HL-60/S4 (cell line): ENCODE results near the gene MAGEF1.

Experiments used
- in situ Hi-C: fragments of 300-500 bp; cut with MboI; formaldehyde crosslinking; loops from 2 replicates; pipeline ENCODE4 v1.14.3; 2022; ENCODE audit warnings: low sequenced_read_pairs

Gene MAGEF1, protein sequence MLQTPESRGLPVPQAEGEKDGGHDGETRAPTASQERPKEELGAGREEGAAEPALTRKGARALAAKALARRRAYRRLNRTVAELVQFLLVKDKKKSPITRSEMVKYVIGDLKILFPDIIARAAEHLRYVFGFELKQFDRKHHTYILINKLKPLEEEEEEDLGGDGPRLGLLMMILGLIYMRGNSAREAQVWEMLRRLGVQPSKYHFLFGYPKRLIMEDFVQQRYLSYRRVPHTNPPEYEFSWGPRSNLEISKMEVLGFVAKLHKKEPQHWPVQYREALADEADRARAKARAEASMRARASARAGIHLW

GRCh38 chr3:184711493-184712247, at the start of gene MAGEF1:
Gene MAGEF1, minus strand, starts transcription at chr3:184712064. Its CDS starts 243 bp downstream, at chr3:184711821.
- in situ Hi-C loops, result no loop called here

DNA sequence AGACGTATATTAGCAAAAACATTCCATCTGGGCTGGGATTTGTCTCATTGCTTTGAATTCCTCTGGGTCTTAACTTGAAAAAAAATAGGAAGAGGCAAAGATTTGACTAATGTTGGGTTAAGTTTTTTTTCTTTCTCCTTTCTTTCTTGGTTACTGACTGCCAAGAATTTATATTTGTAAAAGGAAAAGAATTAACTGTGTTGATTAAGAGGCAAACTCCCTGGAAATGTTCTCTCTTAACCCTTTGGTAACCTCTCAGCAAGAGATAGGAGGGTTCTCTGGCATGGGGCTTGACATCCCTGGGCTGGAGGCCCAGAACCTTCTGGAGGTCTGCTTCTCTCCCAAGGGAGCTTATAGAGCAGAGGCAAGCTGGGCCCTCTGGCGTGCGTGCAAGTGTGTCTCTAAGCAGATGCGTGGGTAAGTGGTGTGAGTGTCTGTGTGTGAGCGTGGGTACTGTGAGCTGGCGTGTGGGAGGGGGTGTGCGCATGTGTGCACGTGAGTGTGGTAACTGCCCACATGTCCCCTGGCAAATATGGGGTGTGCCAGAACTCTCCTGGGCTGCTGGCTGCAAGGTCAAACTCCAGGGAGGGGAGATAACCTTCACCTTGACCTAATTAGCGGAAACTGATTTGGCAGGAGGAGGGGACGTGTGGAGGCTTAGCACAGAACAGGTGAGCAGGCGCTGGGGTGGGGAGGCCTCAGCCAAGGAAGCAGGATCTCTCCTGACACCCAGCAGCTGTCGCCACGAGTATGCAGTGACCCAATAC, 49.4 kb upstream of the MAGEF1 start:
- in situ Hi-C loops, result no loop called here

DNA sequence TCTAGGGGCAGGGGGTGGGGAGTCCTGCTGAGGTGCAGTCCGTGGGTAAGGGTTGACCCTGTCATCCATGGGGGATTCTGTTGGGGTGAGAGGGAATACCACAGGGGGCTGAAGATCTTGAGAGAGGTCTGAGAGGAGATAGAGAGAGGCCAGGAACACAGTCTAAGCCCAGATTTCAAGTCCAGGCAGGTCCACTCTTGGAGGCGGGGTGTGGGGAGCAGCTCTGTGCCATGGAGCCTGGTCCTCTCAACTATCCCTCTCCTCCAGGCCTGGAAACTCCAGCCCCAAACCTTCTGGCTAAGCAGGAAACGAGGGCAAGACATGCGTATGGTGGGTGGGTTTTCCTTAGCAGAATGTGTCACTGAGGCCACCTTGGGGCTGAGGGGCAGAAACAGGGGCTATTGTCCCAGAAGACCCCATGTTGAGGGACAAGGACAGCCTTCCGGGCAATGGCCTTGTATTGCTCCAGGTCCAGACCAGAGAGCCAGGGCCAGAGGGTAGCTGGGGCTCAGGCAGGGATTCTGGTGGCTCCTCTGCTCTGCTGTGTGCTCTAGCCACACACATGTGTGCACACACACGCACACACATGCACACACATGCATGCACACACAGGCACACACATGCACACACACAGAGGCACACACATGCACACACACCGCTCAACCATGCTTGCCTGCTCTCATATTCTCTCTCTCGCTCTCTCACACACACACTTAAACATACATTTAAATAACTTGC, 48.6 kb upstream of the MAGEF1 start:
- in situ Hi-C loops, result no loop called here

GRCh38 chr3:184759666-184760200, 47.9 kb upstream of the MAGEF1 start:
- in situ Hi-C loops, result no loop called here

DNA sequence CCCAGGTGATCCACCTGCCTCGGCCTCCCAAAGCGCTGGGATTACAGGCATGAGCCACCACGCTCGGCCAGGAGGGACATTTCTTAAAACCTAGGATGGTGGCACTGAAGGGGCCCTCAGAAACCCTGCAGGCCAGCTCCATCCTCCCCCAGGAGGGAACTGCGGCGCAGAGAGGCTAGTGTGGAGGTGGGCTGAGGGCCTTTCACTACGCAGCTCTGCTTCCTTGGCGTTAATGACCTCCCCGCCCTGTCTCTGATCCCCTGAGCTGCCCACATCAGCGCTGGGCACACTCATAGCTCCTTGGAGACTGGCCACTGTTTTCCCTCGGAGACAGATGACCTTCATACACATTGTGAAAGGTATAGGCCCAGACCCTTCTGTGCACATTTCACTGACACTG, 46.2 kb upstream of the MAGEF1 start:
- in situ Hi-C loops, result no loop called here

DNA sequence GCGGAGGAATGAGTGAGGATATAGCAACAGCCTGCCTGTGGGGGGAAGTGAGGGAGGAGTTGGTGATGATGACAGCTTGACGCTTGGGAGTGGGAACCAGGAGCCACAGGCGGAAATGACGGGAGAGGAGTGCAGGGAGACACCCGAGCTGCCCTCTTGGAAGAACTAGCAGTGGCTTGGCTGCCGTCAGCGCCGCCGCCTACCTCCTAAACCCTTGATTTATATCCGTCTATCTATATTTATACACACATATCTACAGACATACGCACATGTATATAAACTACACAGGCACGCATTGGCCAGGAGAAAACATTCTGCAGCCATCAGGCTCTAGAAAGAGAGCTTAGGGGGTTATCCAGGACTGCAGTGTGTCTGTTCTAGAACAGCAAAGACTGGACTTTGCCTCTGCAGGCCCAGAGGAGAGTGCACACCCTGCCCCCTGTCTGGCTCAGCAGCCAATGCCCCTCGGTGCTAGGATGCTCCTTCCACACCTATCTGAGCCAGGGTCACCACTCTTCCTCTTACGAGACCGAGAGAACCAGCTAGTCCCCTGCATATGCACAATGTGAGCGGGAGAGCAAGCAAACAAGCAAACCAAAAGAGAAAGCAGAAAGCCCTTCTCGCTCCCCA, 45.3 kb upstream of the MAGEF1 start:
- in situ Hi-C loops, result no loop called here

- in situ Hi-C loops, result no loop called here
Measured at GRCh38 chr3:184756151-184757021, 44.5 kb upstream of the MAGEF1 start.

GRCh38 chr3:184755315-184755731, 43.5 kb upstream of the MAGEF1 start:
- in situ Hi-C loops, result no loop called here

DNA sequence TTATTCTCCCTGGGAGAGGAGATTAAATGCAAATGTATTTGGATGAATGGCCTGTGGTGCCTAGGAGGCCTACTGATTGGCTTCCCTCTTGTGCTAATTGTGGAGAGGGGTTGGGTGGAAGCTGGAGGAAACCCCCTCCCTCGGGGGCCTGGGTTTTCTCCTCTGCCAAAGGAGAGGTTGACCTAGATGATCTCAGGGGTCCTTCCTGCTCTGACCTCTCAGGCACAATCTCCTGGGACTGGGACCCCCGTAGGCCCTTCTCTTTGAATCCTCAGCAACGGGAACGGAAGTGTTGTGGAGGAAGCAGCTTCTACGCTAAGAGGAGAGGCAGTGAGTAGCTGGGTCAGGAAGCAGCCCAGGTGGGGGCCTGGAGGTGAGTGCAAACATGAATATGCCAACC, 40.5 kb upstream of the MAGEF1 start:
- in situ Hi-C loops, result no loop called here

- in situ Hi-C loops, result no loop called here
Measured at GRCh38 chr3:184751204-184752040, 39.6 kb upstream of the MAGEF1 start.

DNA sequence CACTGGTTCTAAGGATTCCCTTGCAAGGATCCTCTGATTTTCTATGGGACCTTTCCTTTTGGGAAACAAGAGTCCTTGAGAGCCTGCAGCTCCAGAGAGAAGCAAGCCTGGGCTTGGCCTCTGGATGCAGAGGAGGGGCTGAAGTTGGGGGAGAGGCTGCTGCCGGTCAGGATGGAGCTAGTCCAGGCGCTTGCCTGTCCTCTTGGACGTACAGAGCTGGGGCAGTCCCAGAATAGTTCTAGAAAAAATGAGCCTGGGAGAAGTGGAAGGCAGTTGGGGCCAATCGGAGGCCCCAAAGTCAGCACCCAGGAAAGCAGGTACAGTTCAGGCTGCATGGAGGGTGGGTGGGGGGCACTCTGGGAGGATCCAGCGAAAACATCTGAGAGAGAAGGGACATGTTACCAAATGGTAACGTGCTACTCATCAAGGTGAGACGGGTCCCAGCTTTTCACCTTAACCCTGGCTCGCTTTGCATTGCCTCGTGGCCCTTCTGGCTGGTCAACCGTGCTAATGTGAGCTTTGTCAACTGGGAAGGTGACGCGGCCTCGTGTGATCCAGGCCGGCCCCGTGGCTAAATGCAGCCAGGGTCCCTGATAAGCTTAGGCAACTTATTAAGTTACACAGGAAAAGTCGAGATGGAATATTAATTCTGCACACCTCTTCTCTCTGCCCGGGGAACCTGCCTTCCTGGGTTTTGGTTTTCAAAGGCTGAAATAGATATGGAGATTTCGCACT, 38.7 kb upstream of the MAGEF1 start:
- in situ Hi-C loops, result no loop called here

- in situ Hi-C loops, result no loop called here
Measured at GRCh38 chr3:184749168-184749744, 37.4 kb upstream of the MAGEF1 start.

DNA sequence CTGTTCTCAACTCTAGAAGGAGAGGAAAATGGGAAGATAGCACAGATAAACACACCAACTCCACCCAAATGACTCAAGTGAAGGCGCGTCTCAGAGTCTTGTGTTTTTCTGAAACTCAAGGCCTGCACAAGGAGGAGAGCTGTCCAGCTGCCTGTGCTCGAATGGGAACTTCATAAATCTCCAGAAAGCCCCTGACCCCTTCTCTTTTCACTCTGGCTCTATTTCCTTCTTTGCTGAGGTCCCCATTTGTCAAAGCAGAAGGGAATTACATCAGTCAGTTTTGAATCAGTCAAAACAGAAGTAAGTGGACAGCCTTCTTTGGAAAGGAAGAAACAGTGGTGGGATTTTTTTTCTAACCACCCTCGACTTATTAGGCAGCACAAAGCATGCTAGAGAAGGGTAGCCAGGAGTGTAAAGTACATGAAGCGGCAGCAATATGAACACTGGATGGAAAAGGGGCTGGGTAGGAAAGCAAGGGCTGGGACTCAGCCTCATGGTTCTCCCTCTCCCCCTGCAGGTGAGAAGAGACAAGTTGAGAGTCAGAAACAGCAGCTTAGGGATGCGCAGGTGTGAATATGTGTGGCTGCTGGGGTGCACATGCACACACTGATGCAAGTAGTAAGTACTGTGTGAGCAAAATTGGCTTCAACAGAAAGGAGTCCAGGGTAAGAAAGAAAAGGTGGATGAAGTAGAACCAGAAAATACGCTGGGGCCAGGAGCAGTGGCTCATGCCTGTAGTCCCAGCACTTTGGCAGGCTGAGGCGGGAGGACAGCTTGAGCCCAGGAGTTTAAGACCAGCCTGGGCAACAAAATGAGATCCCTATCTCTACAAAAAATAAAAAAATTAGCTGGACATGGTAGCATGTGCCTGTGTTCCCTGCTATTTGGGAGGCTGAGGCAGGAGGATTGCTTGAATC, 36.6 kb upstream of the MAGEF1 start:
- in situ Hi-C loops, result no loop called here

- in situ Hi-C loops, result no loop called here
Measured at GRCh38 chr3:184746131-184747120, 34.6 kb upstream of the MAGEF1 start.

GRCh38 chr3:184745526-184745925, 33.7 kb upstream of the MAGEF1 start:
- in situ Hi-C loops, result no loop called here
